Neural progenitor cell (in vitro differentiated cells): ENCODE data around the gene TLR3. TPM values are rescaled to one million over a fixed set of nuclear protein-coding genes. Genes with fewer than 3 reads are reported as not detected.
A peak's percentile ranks its signal among the peaks of the same experiment; 100 is the strongest.

Experiments used
- DNase-seq: peaks from one replicate; pipeline ENCODE4 v3.0.0-alpha.2; 2016; ENCODE audit warnings: low spot score
- H2AFZ ChIP-seq: fragments of 200-600 bp; sonication (generic); replicated peaks from 2 replicates; pipeline ENCODE4 v1.6.1; 2016; ENCODE audit warnings: antibody characterized with exemption
- H3F3A ChIP-seq: fragments of 200-600 bp; sonication (generic); 2 replicates; pipeline ENCODE4 v1.6.1; 2016; ENCODE audit warnings: antibody characterized with exemption, low read depth
- H3K27ac ChIP-seq: fragments of 200-600 bp; sonication (generic); 2 replicates; pipeline ENCODE4 v1.5.1; 2016; ENCODE audit warnings: mild to moderate bottlenecking
- H3K27me3 ChIP-seq: fragments of 200-600 bp; sonication (generic); 2 replicates; pipeline ENCODE4 v1.6.1; 2016; ENCODE audit warnings: mild to moderate bottlenecking, moderate library complexity
- H3K36me3 ChIP-seq: fragments of 200-600 bp; sonication (generic); 2 replicates; pipeline ENCODE4 v1.5.1; 2016
- H3K4me1 ChIP-seq: fragments of 200-600 bp; sonication (generic); 2 replicates; pipeline ENCODE4 v1.6.1; 2016; ENCODE audit warnings: mixed run types
- H3K4me2 ChIP-seq: fragments of 200-600 bp; sonication (generic); 2 replicates; pipeline ENCODE4 v1.6.1; 2016
- H3K4me3 ChIP-seq: fragments of 200-600 bp; sonication (generic); 2 replicates; pipeline ENCODE4 v1.5.1; 2016
- H3K79me2 ChIP-seq: fragments of 200-600 bp; sonication (generic); 2 replicates; pipeline ENCODE4 v1.6.1; 2016; ENCODE audit warnings: low read depth
- H3K9ac ChIP-seq: fragments of 200-600 bp; sonication (generic); 2 replicates; pipeline ENCODE4 v1.6.1; 2016
- H3K9me3 ChIP-seq: fragments of 200-600 bp; sonication (generic); 2 replicates; pipeline ENCODE4 v1.5.1; 2016; ENCODE audit warnings: low read depth
- H4K20me1 ChIP-seq: fragments of 200-600 bp; sonication (generic); 2 replicates; pipeline ENCODE4 v1.6.1; 2016; ENCODE audit warnings: low read depth
- H3K27ac Mint-ChIP-seq: 3 replicates; pipeline ENCODE4 v1.8.0; 2021; ENCODE audit warnings: mixed read lengths
- H3K27me3 Mint-ChIP-seq: 2 replicates; pipeline ENCODE4 v1.8.0; 2022; ENCODE audit warnings: low read depth, mild to moderate bottlenecking, inconsistent platforms, moderate library complexity, mixed read lengths; ENCODE audit not compliant: insufficient read depth
- H3K36me3 Mint-ChIP-seq: 3 replicates; pipeline ENCODE4 v1.8.0; 2021; ENCODE audit warnings: mixed read lengths
- H3K4me1 Mint-ChIP-seq: 3 replicates; pipeline ENCODE4 v1.8.0; 2021; ENCODE audit warnings: mixed read lengths
- H3K4me3 Mint-ChIP-seq: 3 replicates; pipeline ENCODE4 v1.8.0; 2021; ENCODE audit warnings: mild to moderate bottlenecking, moderate library complexity, mixed read lengths
- H3K9me3 Mint-ChIP-seq: 3 replicates; pipeline ENCODE4 v1.8.0; 2020; ENCODE audit warnings: mixed read lengths
- CTCF ChIP-seq: fragments of 200-600 bp; sonication (generic); IDR thresholded peaks from 2 replicates; pipeline ENCODE4 v1.5.1; 2017; ENCODE audit warnings: antibody characterized with exemption, mild to moderate bottlenecking
- EZH2 ChIP-seq: fragments of 200-600 bp; sonication (generic); IDR thresholded peaks from 2 replicates; pipeline ENCODE4 v1.6.1; 2017; ENCODE audit warnings: antibody characterized with exemption, mild to moderate bottlenecking, moderate library complexity
- EZH2phosphoT487 ChIP-seq: fragments of 200-600 bp; sonication (generic); IDR thresholded peaks from 2 replicates; pipeline ENCODE4 v1.6.1; 2017; ENCODE audit warnings: antibody characterized with exemption
- total RNA-seq: library from RNA; depleted of rRNA; stranded (reverse); fragments of >200 nt; gene quantifications from 2 replicates; pipeline ENCODE4 v1.2.3, GENCODE V29; 2015; ENCODE audit warnings: low replicate concordance

TLR3 gene
- total RNA-seq, 1 donor from 2014 or later: 0.92 TPM

DNA sequence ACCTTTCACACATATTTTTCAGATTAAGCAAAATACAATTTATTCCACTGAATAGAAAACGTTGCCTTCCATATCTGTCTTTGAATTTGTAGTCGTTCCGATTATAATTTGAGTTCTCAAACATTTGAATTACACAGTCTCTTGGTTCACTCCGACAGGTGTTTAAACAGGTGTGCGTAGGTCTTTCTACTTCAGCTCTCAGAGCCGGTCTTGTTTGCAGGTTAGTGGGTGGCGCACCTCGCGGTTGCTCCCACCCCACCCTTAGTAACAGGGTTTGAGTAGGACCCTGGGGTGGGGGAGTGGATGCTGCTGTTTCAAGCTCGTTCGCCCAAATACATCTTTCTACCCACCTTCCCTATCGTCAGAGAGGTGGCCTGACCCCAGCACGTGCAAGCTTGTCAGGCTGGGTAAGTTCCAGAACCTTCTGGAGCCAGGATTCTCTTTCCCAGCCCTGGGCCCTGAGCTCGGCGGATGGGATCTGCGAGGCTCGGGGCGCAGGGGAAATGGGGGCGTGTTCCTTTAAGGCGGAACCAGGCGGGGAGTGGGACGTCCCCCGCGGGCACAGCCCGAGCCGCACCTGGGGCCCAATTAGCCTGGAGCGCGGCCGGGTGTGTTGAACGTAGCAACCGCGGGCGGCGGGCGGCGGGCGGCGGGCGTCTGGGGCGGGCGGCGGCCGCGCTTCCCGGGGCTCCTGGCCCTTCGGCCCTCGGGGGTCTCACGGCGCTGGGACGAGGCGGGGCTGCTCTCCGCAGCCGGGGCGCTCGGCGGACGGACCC lies 35.3 kb downstream of the TLR3 start, which contains the start of gene FAM149A:
Gene FAM149A, plus strand, starts transcription at position 591 of the 776 bp plus-strand sequence.
- peaks cover 31% of the 10 kb centered on the region for H3K4me1 Mint-ChIP-seq
- Histone ChIP-seq H3K4me3 (peak within 1 kb of the TSS; percentile 54), H3K27ac (no peak within 1 kb of the TSS), H4K20me1 (no peaks in the 10 kb centered on the region), H3K4me2 (peak within 1 kb of the TSS; percentile 81), H3F3A (peaks cover 26% of the 10 kb centered on the region), H2AFZ (peak within 1 kb of the TSS; percentile 87), H3K9me3 (no peaks in the 10 kb centered on the region), H3K4me1 (peaks cover 8% of the 10 kb centered on the region), H3K79me2 (no peaks in the 10 kb centered on the region), H3K27me3 (peaks cover 40% of the 10 kb centered on the region), H3K36me3 (no peaks in the 10 kb centered on the region), H3K9ac (no peak within 1 kb of the TSS)
- peak within 1 kb of the TSS; percentile 89 for H3K4me3 Mint-ChIP-seq
- H3K9me3 Mint-ChIP-seq: no peaks in the 10 kb centered on the region
- peaks cover 21% of the 10 kb centered on the region for H3K27me3 Mint-ChIP-seq
- H3K27ac Mint-ChIP-seq: no peak within 1 kb of the TSS
- peak; percentile 57 for DNase-seq
- TF ChIP-seq EZH2: no peak
- peak; percentile 18 for TF ChIP-seq EZH2phosphoT487
- no peaks in the 10 kb centered on the region for H3K36me3 Mint-ChIP-seq

GRCh38 chr4:186104890-186105646 lies 36.1 kb downstream of the TLR3 start:
- DNase-seq: peak; percentile 59
- H3K27ac ChIP-seq: no peak overlapping the region
- TF ChIP-seq EZH2phosphoT487: peak; percentile 58
- peak; percentile 78 for TF ChIP-seq EZH2
- TF ChIP-seq CTCF: peak; percentile 19
- Mint-ChIP-seq H3K9me3 (no peaks in the 10 kb centered on the region), H3K27me3 (peaks cover 22% of the 10 kb centered on the region), H3K4me3 (peak overlapping the region; percentile 89), H3K27ac (no peak overlapping the region), H3K4me1 (peaks cover 34% of the 10 kb centered on the region), H3K36me3 (no peaks in the 10 kb centered on the region)
- peak overlapping the region; percentile 54 for H3K4me3 ChIP-seq
- peaks cover 26% of the 10 kb centered on the region for H3F3A ChIP-seq
- H4K20me1 ChIP-seq: no peaks in the 10 kb centered on the region
- peaks cover 8% of the 10 kb centered on the region for H3K4me1 ChIP-seq
- H3K9me3 ChIP-seq: no peaks in the 10 kb centered on the region
- H3K79me2 ChIP-seq: no peaks in the 10 kb centered on the region
- peak overlapping the region; percentile 87 for H2AFZ ChIP-seq
- H3K4me2 ChIP-seq: peak overlapping the region; percentile 81
- no peak overlapping the region for H3K9ac ChIP-seq
- H3K36me3 ChIP-seq: no peaks in the 10 kb centered on the region
- H3K27me3 ChIP-seq: peaks cover 40% of the 10 kb centered on the region

- H3K9me3 Mint-ChIP-seq: no peaks in the 10 kb centered on the region
- H3K79me2 ChIP-seq: no peaks in the 10 kb centered on the region
- H3K27me3 Mint-ChIP-seq: peaks cover 22% of the 10 kb centered on the region
- peak overlapping the region; percentile 87 for H2AFZ ChIP-seq
- no peak overlapping the region for H3K27ac ChIP-seq
- H3K4me1 Mint-ChIP-seq: peaks cover 34% of the 10 kb centered on the region
- no peaks in the 10 kb centered on the region for H4K20me1 ChIP-seq
- H3K9ac ChIP-seq: no peak overlapping the region
- H3F3A ChIP-seq: peaks cover 26% of the 10 kb centered on the region
- H3K27me3 ChIP-seq: peaks cover 40% of the 10 kb centered on the region
- no peak overlapping the region for H3K27ac Mint-ChIP-seq
- H3K4me2 ChIP-seq: peak overlapping the region; percentile 81
- H3K4me3 Mint-ChIP-seq: peak overlapping the region; percentile 89
- H3K36me3 ChIP-seq: no peaks in the 10 kb centered on the region
- peak overlapping the region; percentile 54 for H3K4me3 ChIP-seq
- TF ChIP-seq CTCF (no peak), EZH2phosphoT487 (peak; percentile 35), EZH2 (peak; percentile 48)
- peaks cover 8% of the 10 kb centered on the region for H3K4me1 ChIP-seq
- no peaks in the 10 kb centered on the region for H3K9me3 ChIP-seq
- peak; percentile 25 for DNase-seq
- H3K36me3 Mint-ChIP-seq: no peaks in the 10 kb centered on the region
Measured at GRCh38 chr4:186105647-186106321, 36.8 kb downstream of the TLR3 start.
